ENCODE data around the gene EMP3. TPM values are rescaled to one million over a fixed set of nuclear protein-coding genes. Genes with fewer than 3 reads are reported as not detected.
A peak's percentile ranks its signal among the peaks of the same experiment; 100 is the strongest.

Gene EMP3
- 10 to 100 TPM; 18.4 to 71.4 (median 24.1) TPM for total RNA-seq

GRCh38 chr19:48325265-48325910 lies at the start of gene EMP3:
TSS of gene EMP3 (plus strand) at chr19:48325552. CDS start at chr19:48326845, 1,293 bp downstream.
- H3K4me1 ChIP-seq: peaks cover 0 to 7% of the 10 kb centered on the region in 2 donors
- intact Hi-C loops (cut with DNase I; ENCODE audit: low total_unique reads): no loop called here
- H3K36me3 ChIP-seq: no peaks in the 10 kb centered on the region
- peak within 1 kb of the TSS; percentile 82 to 90 for H3K27ac ChIP-seq
- peak within 1 kb of the TSS; percentile 49 to 62 (median 55) for H3K4me3 ChIP-seq
- TF ChIP-seq POLR2A (IDR thresholded peaks at IDR 0.05): peak; percentile 23
- TF ChIP-seq POLR2AphosphoS5 (IDR thresholded peaks at IDR 0.05): peak; percentile 47 to 51 (median 48)
- TF ChIP-seq CTCF (IDR thresholded peaks at IDR 0.05): no peak
- no peaks in the 10 kb centered on the region for H3K27me3 ChIP-seq
- H3K9me3 ChIP-seq: no peaks in the 10 kb centered on the region
- peak; percentile 71 to 74 for DNase-seq (ENCODE audit: low spot score in 2 of 2)

GRCh38 chr19:48279747-48280146 lies 45.6 kb upstream of the EMP3 start:
- H3K27ac ChIP-seq: no peak overlapping the region
- peaks cover 5 to 9% of the 10 kb centered on the region in 2 donors for H3K9me3 ChIP-seq
- DNase-seq (ENCODE audit: low spot score in 2 of 2): no peak

GRCh38 chr19:48283908-48284307 lies 41.4 kb upstream of the EMP3 start:
- Histone ChIP-seq H3K27ac (no peak overlapping the region), H3K36me3 (no peaks in the 10 kb centered on the region), H3K9me3 (peaks cover 5 to 9% of the 10 kb centered on the region in 2 donors), H3K27me3 (no peaks in the 10 kb centered on the region), H3K4me3 (no peak overlapping the region), H3K4me1 (no peaks in the 10 kb centered on the region)
- intact Hi-C loops (cut with DNase I; ENCODE audit: low total_unique reads): no loop called here
- TF ChIP-seq CTCF (IDR thresholded peaks at IDR 0.05) (no peak), POLR2A (IDR thresholded peaks at IDR 0.05) (no peak), POLR2AphosphoS5 (IDR thresholded peaks at IDR 0.05) (no peak)
- no peak for DNase-seq (ENCODE audit: low spot score in 2 of 2)

More at GRCh38 chr19:48279747-48280146, 45.6 kb upstream of the EMP3 start:
- H3K27me3 ChIP-seq: no peaks in the 10 kb centered on the region
- H3K4me3 ChIP-seq: no peak overlapping the region
- no peaks in the 10 kb centered on the region for H3K36me3 ChIP-seq
- no peaks in the 10 kb centered on the region for H3K4me1 ChIP-seq
- TF ChIP-seq CTCF (IDR thresholded peaks at IDR 0.05): no peak
- intact Hi-C loops (cut with DNase I; ENCODE audit: low total_unique reads): no loop called here

GRCh38 chr19:48284896-48285295 lies 40.5 kb upstream of the EMP3 start:
- peaks cover 5 to 9% of the 10 kb centered on the region in 2 donors for H3K9me3 ChIP-seq
- TF ChIP-seq POLR2A (IDR thresholded peaks at IDR 0.05) (no peak), POLR2AphosphoS5 (IDR thresholded peaks at IDR 0.05) (no peak), CTCF (IDR thresholded peaks at IDR 0.05) (no peak)
- no peak overlapping the region for H3K4me3 ChIP-seq
- intact Hi-C loops (cut with DNase I; ENCODE audit: low total_unique reads): no loop called here
- H3K4me1 ChIP-seq: no peaks in the 10 kb centered on the region
- no peaks in the 10 kb centered on the region for H3K36me3 ChIP-seq
- H3K27ac ChIP-seq: no peak overlapping the region
- DNase-seq (ENCODE audit: low spot score in 2 of 2): no peak
- H3K27me3 ChIP-seq: no peaks in the 10 kb centered on the region

- Histone ChIP-seq H3K27ac (no peak overlapping the region), H3K36me3 (no peaks in the 10 kb centered on the region), H3K9me3 (peaks cover 5 to 9% of the 10 kb centered on the region in 2 donors), H3K4me1 (no peaks in the 10 kb centered on the region), H3K4me3 (no peak overlapping the region), H3K27me3 (no peaks in the 10 kb centered on the region)
- no peak for DNase-seq (ENCODE audit: low spot score in 2 of 2)
- TF ChIP-seq POLR2AphosphoS5 (IDR thresholded peaks at IDR 0.05): no peak
- no peak for TF ChIP-seq POLR2A (IDR thresholded peaks at IDR 0.05)
- TF ChIP-seq CTCF (IDR thresholded peaks at IDR 0.05): no peak
- intact Hi-C loops (cut with DNase I; ENCODE audit: low total_unique reads): no loop called here
Observed at GRCh38 chr19:48287748-48288147, 37.6 kb upstream of the EMP3 start.

Measured in breast epithelium (tissue), 4 donors.